ENCODE data around the gene MLX.
"Not testable (repeated sequence)": the region's sequence is repeated elsewhere in the genome, so short reads cannot be mapped to it uniquely, and the experiment has no call there.

MLX gene

DNA sequence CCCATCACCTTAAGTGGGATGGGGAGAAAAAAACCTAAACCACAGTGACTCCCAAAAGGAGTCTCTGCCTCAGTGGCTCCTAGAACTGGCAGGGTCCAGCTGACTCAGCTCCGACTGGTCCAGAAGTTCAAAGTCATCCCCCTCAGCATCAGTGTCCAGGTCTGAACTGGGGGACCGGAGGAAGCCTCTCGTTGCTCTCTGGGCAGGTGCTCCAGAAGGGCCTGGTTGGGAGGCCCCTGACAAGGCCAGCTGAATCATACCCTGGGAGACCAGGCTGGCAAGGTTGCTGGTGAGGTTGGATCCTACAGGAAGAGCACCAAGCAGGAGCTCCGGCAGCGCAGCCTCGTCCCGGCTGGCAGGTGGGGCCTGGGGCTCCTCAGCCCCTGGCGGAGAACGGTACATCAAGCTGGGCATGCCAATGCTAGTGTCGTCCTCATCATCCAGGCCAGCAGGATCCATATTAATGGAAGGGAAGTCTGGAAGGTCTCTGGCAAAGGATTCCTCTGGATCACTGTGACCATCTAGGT is 14.9 kb downstream of the MLX start:
- DNase-seq: no peak

DNA sequence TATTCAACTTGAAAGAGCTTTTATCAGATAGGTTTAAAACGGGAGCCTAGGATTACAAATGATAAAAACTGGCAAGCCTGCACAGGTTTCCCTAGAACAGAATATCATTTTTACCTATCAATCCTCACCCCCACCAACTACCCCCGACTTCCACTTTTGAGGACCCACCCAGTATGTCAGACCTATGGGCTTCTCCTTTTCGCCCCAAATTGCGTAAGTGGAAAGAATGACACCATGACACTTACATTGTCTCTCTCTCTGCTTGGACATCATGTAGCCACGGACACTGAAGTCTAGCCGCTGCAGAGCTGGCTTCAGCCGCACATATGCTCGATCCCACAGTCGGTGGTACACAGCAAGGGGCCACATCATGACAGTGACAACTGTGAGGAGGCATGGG is 18.0 kb downstream of the MLX start:
- no peak for DNase-seq

DNA sequence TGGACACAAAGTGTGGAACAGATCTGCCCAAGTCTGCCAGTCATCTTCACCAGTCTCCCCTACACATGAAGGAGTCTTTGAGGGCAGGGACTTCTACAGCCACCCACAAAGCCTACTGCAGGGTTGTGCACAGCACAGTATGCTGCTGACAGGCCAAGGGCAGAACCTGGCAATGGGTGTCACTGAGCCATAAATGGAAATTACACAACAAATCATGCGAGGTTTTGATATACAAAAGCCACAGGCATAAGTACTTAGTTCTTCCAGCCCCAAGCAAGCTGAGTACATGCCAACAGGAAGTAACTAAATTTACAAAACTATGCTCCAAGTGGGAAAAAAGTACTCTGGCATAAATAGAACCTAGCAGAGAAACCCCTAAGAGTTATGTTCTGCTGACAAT is 18.5 kb downstream of the MLX start:
- no peak for DNase-seq

DNA sequence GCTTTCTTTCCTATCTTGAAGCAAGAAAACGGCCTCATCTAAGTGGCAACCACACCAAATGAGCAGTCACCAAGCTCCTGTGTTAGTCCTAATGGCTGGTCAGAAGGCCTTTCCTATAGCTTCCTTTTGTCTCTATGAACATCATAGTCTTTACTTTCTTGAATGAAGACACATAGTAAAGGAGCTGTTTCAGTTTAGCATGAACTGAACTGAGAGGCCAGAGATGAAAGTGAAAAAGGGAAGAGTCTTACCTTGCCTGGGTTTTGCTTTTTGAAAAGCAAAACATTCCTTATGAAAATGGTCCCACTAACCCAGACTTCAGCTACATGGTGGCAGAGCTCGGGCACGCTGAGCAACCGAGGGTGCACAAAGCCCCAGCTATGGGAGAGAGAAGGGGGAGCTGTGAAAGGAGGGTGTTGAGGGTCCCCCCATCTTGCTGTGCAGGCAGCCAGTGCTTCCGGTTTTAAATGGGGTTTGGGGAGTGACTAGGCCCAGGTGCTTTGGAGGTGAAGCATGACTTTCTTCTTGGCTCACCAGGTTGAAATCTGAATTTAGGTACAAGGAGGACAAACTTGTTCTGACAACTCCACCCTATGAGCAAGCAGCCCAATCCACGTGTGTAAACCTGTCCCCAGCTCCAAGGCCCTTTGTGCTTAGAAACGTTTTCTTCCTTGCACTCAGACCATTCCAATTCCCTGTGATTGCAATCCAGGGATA is 19.8 kb downstream of the MLX start:
- no peak for DNase-seq

DNA sequence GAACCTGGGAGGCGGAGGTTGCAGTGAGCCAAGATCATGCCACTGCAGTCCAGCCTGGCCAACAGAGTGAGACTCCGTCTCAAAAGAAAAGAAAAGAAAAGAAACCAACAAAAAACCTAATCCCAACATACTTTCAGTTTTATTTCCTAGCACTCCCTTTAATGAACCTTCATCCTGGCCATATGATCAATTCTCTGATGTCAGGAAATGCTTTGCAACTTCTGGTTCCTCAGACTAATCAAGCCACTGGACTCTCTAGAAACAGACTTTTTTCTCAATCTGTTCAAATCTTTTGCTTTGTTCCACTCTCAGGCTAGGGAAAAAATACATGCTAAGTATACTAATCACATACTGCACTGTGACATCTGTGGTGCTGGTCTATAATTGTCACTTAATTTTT is 24.0 kb downstream of the MLX start:
- DNase-seq: no peak

DNA sequence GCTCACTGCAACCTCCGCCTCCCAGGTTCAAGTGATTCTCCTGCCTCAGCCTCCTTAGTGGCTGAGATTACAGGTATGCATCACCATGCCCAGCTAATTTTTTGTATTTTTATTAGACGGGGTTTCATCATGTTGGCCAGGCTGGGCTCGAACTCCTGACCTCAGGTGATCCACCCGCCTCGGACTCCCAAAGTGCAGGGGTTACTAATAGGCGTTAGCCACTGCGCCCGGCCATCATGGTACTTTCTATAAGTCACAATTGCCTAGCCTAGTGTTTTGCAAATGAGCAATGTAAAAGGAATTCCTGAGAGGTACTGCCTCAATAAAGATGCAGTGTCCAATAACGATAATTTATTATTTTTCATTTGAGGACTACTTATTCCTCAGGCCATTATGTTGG is 24.5 kb downstream of the MLX start:
- no peak for DNase-seq

DNA sequence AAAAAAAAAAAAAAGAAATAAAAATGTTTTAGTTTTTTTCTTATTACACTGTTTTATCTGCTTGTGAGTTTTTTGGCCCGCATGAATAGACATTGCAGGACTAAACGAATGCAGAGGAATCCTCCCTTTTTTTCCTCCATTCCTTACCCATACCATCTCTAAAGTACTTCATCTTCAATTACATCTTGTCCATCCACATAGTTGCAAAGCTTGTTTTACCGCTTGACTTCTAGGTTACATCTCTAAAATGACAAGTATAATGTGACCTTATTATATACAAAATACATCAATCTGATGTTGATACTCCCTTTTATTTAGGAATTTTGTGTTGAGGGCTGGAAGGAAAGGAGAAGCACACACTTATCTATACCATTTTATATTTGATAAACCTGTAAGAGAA is 29.5 kb downstream of the MLX start:
- DNase-seq: no peak

DNA sequence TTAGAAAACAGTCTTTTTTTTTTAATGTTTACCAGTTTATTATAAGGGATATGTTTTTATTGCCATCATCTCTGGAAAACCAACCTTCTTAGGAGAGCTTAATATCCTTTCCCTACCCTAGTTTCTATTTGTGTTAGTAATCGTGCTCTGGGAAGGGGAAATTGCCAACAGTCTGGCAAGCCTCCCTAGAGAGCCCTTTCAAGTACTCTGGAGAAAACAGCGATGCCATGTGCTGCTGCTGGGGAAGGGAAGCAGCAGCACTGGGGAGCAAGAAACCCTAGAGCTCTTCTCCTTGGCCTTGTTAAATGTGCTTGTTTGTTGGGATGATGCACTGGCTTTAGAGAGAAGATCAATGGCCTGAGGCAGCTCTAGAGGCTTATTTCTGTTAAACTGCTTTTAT is 32.0 kb downstream of the MLX start:
- DNase-seq: no peak

DNA sequence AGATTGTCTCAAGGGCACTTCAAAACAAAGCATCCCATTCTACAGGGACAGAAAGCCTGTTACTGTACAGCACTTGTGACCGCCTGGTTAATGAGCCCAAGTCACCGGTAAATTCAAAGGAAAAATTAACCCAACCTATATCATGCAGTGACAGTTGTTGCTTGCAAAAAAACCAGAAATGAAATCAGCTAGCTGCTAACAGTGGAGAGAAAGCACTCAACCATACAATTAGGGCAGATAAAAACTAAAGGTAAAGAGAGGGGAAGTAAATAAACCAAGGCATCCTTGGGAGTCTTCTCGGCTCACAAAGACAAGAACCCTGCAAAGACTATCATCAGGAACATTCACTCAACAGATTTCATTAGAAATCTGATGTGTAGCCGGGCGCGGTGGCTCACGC is 36.4 kb downstream of the MLX start:
- no peak for DNase-seq

DNA sequence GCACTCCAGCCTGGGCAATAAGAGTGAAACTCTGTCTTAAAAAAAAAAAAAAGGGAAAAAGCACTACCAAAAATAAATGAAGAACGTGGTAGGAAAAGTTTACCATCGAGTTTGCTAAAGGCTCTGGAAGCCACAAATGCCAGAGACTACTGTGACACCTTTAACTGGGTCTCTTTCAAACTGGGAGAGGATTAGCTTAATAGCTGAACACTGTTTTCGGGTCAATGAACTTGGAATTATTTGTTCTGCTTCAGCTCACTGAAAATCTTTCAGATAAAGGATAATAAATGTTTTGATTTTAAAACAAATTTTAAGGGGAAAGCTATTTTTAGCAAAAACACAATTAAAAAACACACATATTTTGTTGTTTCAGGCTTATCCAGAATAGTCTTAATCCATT is 40.9 kb downstream of the MLX start:
- no peak for DNase-seq

DNA sequence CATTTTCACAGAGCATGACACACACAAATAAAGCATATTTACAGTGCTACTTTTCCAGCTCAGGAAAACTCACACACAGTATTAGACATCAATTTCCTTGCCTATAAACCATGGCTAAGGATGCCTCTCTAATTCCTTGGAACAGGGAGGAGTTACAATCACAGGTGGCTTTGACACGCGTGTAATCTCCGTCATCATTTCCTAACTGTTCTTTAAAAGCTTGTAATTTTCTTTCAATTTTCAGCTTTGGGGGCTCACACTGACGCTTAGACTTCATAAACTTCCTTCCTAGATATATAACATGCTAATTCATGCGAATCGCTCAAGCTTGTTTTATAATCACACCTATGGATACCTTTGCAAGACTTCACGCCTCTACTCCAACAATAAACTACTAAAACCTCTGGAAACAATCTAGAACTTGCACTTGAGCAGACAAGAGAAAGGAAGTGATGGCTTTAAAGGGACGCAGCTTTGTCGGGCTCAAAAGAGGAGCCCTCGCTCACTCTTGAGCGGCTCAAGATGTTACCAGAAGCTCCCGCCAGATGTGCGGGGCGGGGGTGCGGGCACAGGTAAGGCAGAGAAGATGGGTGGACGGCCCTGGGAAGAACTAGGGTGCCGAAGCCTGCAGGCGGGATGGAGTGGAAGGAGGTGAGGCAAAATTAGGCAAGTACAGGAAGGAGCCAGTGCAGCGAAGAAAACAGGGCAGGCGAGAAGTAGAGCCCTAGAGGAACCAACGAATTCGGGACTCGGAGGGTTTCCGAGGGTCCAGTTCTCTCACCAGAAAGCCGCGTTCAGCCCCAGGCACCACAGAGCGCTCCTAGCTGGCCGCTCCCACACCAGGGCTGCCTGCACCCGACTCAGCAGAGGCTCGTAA is 41.6 kb downstream of the MLX start:
- DNase-seq: peak; percentile 15

DNA sequence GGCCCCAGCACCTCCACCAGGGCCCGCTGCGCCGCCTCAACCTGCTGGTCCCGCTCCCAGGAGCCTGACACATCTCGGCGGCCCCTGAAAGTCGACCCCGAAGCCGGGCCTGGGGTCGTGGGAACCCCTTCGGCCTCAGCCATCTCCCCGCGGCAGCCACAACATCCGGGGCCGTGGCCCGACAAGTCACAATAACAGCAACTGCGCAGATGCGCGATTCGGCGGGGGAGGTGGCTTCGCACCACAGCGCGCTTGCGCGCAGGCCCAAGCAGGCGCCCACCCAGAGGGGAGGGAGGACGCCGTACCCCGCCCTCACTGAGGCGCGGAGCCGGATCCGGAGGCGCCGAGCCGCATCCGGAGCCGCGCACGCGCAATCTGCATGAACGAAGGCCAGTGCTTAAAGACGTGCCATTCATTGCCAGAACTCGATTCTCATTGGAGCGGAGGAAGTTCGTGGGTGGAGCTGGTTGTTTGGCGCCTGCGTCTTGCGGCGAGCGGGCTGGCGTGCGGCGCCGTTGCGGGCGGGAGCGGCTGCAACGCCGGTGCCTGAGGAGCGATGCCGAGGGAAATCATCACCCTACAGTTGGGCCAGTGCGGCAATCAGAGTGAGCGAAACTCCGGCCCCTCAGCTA is 42.4 kb downstream of the MLX start, which contains the start of the genes RETREG3 and TUBG1:
Gene RETREG3 (minus strand): TSS at position 193 of the 632 bp plus-strand sequence. CDS start 50 bp downstream, at position 143.
Gene TUBG1 (plus strand): TSS at position 502 of the 632 bp plus-strand sequence. CDS start 55 bp downstream, at position 557.
- peak; percentile 100 for DNase-seq

DNA sequence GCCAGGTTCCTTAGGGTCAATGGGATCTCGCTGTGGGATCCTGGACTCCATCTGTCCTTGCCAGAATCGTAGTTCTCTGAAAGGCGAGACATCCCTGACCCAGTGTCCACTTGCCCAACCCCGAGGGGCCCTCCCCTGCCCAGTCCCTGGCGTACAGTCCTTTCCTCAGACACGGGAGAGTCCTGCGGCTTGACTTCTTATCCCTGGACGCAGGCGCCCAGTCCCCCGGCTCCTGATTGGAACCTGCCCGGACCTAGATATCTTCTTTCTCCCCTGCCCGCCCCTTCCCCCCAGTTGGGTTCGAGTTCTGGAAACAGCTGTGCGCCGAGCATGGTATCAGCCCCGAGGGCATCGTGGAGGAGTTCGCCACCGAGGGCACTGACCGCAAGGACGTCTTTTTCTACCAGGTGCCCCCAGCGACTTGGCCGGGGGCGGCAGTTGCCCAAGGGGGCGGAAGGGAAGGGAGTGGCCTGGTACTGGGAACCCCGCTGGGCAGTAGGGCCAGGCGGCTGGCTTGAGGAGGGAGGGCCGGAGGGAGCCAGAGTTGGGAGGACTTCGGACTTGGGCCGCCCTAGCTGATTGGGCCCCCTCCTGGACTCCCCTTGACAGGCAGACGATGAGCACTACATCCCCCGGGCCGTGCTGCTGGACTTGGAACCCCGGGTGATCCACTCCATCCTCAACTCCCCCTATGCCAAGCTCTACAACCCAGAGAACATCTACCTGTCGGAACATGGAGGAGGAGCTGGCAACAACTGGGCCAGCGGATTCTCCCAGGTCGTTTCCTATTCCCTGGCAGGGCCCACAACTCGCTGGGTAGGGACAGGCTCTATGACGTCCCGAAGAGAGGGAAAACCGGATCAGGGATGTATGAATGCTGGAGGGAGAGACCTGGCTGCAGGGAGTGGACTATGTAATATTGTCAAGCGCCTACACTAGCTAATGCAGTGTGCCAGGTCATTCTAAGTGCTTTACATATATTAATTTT is 43.2 kb downstream of the MLX start:
- DNase-seq: peak; percentile 14

DNA sequence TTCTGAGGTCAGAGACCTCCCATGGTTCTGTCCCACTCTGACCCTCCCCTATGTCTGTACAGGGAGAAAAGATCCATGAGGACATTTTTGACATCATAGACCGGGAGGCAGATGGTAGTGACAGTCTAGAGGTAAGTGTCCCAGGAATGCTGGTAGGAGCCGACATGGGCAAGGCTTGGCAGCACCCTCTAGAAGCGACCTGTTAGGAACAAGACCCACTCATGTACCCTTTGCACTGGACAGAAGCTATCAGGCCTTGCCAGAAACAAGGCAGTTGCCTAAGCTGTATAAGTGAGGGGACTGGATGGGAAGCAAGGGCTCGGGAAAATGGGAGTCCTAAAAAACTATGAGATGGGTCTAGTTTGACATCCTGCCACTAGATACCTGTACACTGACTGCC is 45.1 kb downstream of the MLX start:
- DNase-seq: no peak

DNA sequence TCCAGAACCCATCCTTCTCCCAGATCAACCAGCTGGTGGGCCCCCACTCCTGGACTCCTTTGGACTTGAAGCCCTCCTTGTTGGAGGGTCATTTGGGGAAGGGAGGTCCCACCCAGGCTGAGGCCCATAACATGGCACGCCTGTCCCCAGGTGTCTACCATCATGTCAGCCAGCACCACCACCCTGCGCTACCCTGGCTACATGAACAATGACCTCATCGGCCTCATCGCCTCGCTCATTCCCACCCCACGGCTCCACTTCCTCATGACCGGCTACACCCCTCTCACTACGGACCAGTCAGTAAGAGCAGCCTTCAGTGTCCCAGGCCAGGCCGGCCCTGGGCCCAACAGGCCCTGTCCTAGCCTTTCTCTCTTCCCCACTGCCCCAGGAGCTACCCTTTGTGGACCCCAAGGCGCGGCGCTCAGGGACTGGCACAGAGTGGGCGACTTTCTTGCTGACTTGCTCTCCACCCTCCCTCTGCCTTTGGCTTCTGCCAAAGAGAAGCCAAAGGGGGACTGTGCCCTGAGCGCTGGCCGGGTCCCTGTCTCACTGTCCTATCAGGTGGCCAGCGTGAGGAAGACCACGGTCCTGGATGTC is 46.9 kb downstream of the MLX start:
- DNase-seq: no peak

DNA sequence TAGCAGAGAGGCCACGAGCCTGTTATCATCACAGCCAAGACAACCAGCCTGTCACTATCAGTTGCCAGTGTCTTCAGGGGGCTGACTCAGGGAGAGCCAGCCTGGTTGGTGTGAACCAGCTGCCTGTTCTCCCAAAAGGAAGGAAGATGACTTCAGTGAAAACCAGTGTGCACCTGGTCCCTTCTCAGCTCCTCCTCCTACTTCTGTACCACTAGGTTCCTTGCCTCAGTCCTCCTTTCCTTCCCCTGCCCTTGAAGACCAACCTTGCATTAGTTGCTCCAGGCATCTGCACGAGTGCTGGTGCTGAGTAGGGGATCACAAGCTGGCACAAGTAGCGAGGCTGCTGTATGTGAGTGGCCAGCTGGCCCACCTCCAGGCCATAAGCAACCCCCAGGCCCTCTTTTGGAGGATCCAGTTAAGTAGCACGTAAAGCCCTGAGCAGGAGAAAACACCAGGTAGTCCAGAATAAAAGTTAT is 51.1 kb downstream of the MLX start:
- DNase-seq: no peak

DNA sequence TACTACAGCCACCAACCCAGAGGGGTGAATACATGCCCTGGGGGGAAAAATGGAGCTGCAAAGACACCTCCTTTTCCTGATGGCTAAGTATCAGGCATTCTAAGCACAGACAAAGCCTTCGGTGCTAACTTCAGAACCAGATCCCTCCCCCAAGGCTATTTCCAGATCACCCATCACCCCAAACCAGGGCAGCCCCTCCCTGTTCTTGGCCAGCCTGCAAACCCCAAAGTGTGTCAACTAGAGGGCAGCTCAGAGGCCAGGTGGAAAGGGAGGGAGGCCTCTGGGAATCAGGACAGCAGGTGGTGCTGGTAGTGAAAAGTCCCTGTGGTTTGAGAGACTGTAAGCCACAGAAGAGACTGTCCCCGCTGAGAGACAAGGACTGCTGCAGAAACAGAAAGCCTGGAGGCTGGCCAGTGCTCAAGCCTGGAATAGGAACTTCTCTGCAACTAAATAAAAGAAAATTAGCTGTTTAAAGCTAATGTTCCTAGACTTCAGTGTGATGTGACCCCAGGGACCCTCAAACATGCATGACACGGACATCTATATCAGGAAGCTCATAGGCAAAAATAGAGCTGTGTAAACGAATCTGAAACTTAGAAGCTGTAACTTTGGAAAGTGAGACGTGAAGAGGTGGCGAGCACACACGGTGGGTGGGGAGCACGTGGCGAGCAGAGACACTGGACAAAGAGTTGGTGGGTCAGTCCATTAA is 51.7 kb downstream of the MLX start:
- peak; percentile 10 for DNase-seq

DNA sequence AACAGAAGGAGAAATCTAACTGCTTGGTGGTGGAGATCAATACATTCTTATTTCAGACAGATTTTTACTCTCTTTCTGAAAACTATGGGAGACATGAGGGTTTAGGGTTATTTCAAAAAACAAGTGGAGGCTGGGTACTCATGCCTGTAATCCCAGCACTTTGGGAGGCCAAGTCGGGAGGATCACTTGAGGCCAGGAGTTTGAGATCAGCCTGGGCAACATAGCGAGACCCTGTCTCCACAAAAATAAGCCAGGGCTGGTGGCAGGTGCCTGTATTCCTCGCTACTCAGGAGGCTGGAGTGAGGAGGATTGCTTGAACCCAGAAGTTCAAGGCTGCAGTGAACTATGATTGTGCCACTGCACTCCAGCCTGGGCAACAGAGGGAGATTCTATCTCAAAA is 55.1 kb downstream of the MLX start:
- not testable (repeated sequence) for DNase-seq
